ENCODE data around the gene ATG9B.
A peak's percentile ranks its signal among the peaks of the same experiment; 100 is the strongest.

The ATG9B gene

DNA sequence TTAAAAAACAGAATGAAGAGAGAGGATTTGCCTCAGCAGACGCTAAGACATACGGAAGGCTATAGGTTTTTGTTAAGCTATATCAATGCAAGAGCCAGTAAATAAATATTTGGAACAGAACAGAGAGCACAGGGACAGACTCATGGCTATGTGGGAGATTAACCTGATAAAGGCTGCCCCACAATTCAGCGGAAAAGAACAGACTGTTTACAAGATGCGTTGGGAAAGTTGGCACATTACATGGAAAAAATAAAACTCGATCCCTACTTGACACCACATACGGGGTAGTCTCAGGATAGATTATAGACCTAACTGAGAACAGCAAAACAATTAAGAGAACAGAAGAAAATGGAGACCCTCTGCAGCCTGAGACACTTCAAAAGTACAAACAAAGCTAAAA lies 56.9 kb downstream of the ATG9B start (continued):
- TF ChIP-seq, protein P1, sequence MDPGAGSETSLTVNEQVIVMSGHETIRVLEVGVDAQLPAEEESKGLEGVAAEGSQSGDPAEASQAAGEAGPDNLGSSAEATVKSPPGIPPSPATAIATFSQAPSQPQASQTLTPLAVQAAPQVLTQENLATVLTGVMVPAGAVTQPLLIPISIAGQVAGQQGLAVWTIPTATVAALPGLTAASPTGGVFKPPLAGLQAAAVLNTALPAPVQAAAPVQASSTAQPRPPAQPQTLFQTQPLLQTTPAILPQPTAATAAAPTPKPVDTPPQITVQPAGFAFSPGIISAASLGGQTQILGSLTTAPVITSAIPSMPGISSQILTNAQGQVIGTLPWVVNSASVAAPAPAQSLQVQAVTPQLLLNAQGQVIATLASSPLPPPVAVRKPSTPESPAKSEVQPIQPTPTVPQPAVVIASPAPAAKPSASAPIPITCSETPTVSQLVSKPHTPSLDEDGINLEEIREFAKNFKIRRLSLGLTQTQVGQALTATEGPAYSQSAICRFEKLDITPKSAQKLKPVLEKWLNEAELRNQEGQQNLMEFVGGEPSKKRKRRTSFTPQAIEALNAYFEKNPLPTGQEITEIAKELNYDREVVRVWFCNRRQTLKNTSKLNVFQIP (CRISPR knock-in tag; IDR thresholded peaks at IDR 0.05; ENCODE audit: borderline replicate concordance, low read depth) = no peak
- no peak for TF ChIP-seq ESRRG (CRISPR knock-in tag; IDR thresholded peaks at IDR 0.05)
- TF ChIP-seq ZFP30 (CRISPR knock-in tag; IDR thresholded peaks at IDR 0.05) = no peak
- no peak for TF ChIP-seq ZNF8 (CRISPR knock-in tag; IDR thresholded peaks at IDR 0.05)
- no peak for TF ChIP-seq CSDC2 (CRISPR knock-in tag; IDR thresholded peaks at IDR 0.05)
- TF ChIP-seq, protein P2, sequence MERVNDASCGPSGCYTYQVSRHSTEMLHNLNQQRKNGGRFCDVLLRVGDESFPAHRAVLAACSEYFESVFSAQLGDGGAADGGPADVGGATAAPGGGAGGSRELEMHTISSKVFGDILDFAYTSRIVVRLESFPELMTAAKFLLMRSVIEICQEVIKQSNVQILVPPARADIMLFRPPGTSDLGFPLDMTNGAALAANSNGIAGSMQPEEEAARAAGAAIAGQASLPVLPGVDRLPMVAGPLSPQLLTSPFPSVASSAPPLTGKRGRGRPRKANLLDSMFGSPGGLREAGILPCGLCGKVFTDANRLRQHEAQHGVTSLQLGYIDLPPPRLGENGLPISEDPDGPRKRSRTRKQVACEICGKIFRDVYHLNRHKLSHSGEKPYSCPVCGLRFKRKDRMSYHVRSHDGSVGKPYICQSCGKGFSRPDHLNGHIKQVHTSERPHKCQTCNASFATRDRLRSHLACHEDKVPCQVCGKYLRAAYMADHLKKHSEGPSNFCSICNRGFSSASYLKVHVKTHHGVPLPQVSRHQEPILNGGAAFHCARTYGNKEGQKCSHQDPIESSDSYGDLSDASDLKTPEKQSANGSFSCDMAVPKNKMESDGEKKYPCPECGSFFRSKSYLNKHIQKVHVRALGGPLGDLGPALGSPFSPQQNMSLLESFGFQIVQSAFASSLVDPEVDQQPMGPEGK (CRISPR knock-in tag; IDR thresholded peaks at IDR 0.05; ENCODE audit: borderline replicate concordance) = no peak
- no peak for TF ChIP-seq OSR1 (CRISPR knock-in tag; IDR thresholded peaks at IDR 0.05)
- TF ChIP-seq, protein P3, sequence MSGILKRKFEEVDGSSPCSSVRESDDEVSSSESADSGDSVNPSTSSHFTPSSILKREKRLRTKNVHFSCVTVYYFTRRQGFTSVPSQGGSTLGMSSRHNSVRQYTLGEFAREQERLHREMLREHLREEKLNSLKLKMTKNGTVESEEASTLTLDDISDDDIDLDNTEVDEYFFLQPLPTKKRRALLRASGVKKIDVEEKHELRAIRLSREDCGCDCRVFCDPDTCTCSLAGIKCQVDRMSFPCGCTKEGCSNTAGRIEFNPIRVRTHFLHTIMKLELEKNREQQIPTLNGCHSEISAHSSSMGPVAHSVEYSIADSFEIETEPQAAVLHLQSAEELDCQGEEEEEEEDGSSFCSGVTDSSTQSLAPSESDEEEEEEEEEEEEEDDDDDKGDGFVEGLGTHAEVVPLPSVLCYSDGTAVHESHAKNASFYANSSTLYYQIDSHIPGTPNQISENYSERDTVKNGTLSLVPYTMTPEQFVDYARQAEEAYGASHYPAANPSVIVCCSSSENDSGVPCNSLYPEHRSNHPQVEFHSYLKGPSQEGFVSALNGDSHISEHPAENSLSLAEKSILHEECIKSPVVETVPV (CRISPR knock-in tag; IDR thresholded peaks at IDR 0.05) = no peak
- TF ChIP-seq GLIS3 (CRISPR knock-in tag; IDR thresholded peaks at IDR 0.05) = no peak
- TF ChIP-seq TOX (CRISPR knock-in tag; IDR thresholded peaks at IDR 0.05; ENCODE audit: borderline replicate concordance) = no peak

DNA sequence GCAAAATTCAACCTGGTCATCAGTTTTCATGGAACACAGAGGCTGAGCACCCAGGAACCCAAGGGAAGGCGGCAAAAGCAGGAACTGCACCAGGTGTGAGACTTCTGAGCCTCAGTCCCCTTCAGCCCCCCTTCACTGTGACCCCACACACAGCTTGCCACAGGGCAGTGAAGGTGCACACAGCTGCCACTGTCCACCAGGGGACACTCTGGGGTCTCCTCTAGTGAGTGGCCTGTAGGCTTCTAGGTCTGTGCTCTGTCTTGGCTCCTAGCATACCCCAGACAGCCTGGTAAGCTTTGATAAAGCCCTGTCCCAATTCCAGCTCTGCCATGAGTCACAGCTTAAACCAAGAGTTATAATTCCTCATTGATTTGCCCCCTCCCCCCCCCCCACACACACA lies 58.3 kb downstream of the ATG9B start:
- TF ChIP-seq PPARA (CRISPR knock-in tag; IDR thresholded peaks at IDR 0.05; ENCODE audit: borderline replicate concordance) (no peak), CSDC2 (CRISPR knock-in tag; IDR thresholded peaks at IDR 0.05) (no peak), TCF4 (CRISPR knock-in tag; IDR thresholded peaks at IDR 0.05; ENCODE audit: borderline replicate concordance) (0 out of 2 replicates have a peak, but pooled peaks have one; percentile 24)
- peak; percentile 20; the same call in 2 of the 3 replicates for ATAC-seq

DNA sequence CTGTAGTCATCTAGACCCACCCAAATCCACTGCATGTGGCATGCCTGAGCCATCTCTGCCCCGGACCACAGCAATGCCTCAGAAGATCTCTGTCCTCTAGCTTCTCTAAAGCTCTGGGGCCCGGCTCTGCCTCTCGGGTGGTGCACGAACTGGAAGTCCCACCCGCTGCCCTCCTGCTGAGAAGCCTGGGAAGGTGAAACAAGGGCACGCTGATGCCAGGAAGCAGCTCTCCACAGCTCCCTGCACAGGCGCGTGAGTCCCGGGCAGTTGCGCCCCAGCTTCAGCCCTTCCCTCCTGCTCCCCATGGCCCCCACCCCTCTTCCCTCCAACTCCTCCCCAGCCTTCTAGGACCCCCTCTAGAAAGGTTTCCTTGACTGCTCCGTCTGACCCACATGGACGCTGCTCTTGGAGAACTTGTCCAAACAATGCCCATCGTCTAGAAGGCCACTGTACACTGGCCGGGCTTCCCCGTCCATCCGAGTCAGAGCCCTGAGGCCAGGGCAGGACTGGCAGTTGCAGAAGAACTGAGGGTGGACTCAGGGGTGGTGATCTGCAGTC lies 58.9 kb downstream of the ATG9B start:
- TF ChIP-seq, protein P4, sequence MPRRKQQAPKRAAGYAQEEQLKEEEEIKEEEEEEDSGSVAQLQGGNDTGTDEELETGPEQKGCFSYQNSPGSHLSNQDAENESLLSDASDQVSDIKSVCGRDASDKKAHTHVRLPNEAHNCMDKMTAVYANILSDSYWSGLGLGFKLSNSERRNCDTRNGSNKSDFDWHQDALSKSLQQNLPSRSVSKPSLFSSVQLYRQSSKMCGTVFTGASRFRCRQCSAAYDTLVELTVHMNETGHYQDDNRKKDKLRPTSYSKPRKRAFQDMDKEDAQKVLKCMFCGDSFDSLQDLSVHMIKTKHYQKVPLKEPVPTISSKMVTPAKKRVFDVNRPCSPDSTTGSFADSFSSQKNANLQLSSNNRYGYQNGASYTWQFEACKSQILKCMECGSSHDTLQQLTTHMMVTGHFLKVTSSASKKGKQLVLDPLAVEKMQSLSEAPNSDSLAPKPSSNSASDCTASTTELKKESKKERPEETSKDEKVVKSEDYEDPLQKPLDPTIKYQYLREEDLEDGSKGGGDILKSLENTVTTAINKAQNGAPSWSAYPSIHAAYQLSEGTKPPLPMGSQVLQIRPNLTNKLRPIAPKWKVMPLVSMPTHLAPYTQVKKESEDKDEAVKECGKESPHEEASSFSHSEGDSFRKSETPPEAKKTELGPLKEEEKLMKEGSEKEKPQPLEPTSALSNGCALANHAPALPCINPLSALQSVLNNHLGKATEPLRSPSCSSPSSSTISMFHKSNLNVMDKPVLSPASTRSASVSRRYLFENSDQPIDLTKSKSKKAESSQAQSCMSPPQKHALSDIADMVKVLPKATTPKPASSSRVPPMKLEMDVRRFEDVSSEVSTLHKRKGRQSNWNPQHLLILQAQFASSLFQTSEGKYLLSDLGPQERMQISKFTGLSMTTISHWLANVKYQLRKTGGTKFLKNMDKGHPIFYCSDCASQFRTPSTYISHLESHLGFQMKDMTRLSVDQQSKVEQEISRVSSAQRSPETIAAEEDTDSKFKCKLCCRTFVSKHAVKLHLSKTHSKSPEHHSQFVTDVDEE (CRISPR knock-in tag; IDR thresholded peaks at IDR 0.05) = no peak
- no peak for TF ChIP-seq TCF4 (CRISPR knock-in tag; IDR thresholded peaks at IDR 0.05; ENCODE audit: borderline replicate concordance)
- no peak for TF ChIP-seq SNAI2 (CRISPR knock-in tag; IDR thresholded peaks at IDR 0.05)
- TF ChIP-seq GLIS3 (CRISPR knock-in tag; IDR thresholded peaks at IDR 0.05) = no peak
- TF ChIP-seq PPARA (CRISPR knock-in tag; IDR thresholded peaks at IDR 0.05; ENCODE audit: borderline replicate concordance) = no peak
- TF ChIP-seq ISL1 (CRISPR knock-in tag; IDR thresholded peaks at IDR 0.05) = no peak
- TF ChIP-seq, protein P1 (CRISPR knock-in tag; IDR thresholded peaks at IDR 0.05; ENCODE audit: borderline replicate concordance, low read depth) = no peak
- no peak for TF ChIP-seq ZFP30 (CRISPR knock-in tag; IDR thresholded peaks at IDR 0.05)
- TF ChIP-seq ZC3H10 (CRISPR knock-in tag; IDR thresholded peaks at IDR 0.05) = no peak
- TF ChIP-seq CSDC2 (CRISPR knock-in tag; IDR thresholded peaks at IDR 0.05) = no peak
- no peak for TF ChIP-seq ZNF8 (CRISPR knock-in tag; IDR thresholded peaks at IDR 0.05)
- no peak for ATAC-seq

Data from SK-N-SH treated with all-trans-retinoic acid at 6 μM for 48 hours (cell line).